H7 (cell line): ENCODE measurements around the gene PDF. TPM values are rescaled to one million over a fixed set of nuclear protein-coding genes. Genes with fewer than 3 reads are reported as not detected.
"Not testable (repeated sequence)": the region's sequence is repeated elsewhere in the genome, so short reads cannot be mapped to it uniquely, and the experiment has no call there.

Source experiments
- DNase-seq: peaks from one replicate; pipeline ENCODE4 v3.0.0; 2012
- H3K27me3 ChIP-seq: 2 replicates; pipeline ENCODE4 v1.6.0; 2011; ENCODE audit warnings: mild to moderate bottlenecking, low read length; ENCODE audit not compliant: control insufficient read depth, insufficient read depth
- H3K36me3 ChIP-seq: replicated peaks from 2 replicates; pipeline ENCODE4 v1.5.1; 2011; ENCODE audit warnings: low read length; ENCODE audit not compliant: control insufficient read depth, insufficient read depth
- H3K4me3 ChIP-seq: 2 replicates; pipeline ENCODE4 v1.5.1; 2011; ENCODE audit warnings: low read depth, mild to moderate bottlenecking, control low read depth, low read length, moderate library complexity; ENCODE audit not compliant: insufficient read depth
- total RNA-seq: library from RNA; depleted of rRNA; stranded (reverse); fragments of >200 nt; shearing (Covaris generic); gene quantifications from 2 replicates; pipeline ENCODE4 v1.2.3, GENCODE V29; 2014

The PDF gene
- total RNA-seq, 1 experiment from 2014 or later: 23.9 TPM

GRCh38 chr16:69315486-69316311 is 14.7 kb downstream of the PDF start:
- no peaks in the 10 kb centered on the region for H3K27me3 ChIP-seq
- no peak overlapping the region for H3K4me3 ChIP-seq
- peaks cover 34% of the 10 kb centered on the region for H3K36me3 ChIP-seq
- peak; percentile 41 for DNase-seq

GRCh38 chr16:69314534-69314933 is 15.9 kb downstream of the PDF start:
- Histone ChIP-seq H3K36me3 (peaks cover 23% of the 10 kb centered on the region), H3K4me3 (no peak overlapping the region), H3K27me3 (no peaks in the 10 kb centered on the region)
- no peak for DNase-seq

- DNase-seq: no peak
- Histone ChIP-seq H3K36me3 (peaks cover 17% of the 10 kb centered on the region), H3K4me3 (no peak overlapping the region), H3K27me3 (no peaks in the 10 kb centered on the region)
Observed at GRCh38 chr16:69313469-69313868, 16.9 kb downstream of the PDF start.

- H3K27me3 ChIP-seq: no peaks in the 10 kb centered on the region
- DNase-seq: peak; percentile 88
- peak overlapping the region; percentile 91 for H3K4me3 ChIP-seq
- H3K36me3 ChIP-seq: peaks cover 13% of the 10 kb centered on the region
Observed at GRCh38 chr16:69311533-69312387, 18.6 kb downstream of the PDF start.

GRCh38 chr16:69310653-69311532 is 19.5 kb downstream of the PDF start, which contains the start of gene VPS4A:
VPS4A (plus strand) TSS chr16:69311350; CDS start chr16:69311512, 162 bp downstream.
- no peaks in the 10 kb centered on the region for H3K27me3 ChIP-seq
- DNase-seq: peak; percentile 99
- H3K36me3 ChIP-seq: peaks cover 8% of the 10 kb centered on the region
- H3K4me3 ChIP-seq: peak within 1 kb of the TSS; percentile 91

GRCh38 chr16:69309316-69309715 is 21.1 kb downstream of the PDF start:
- Histone ChIP-seq H3K36me3 (peaks cover under 1% of the 10 kb centered on the region), H3K27me3 (no peaks in the 10 kb centered on the region), H3K4me3 (no peak overlapping the region)
- no peak for DNase-seq

GRCh38 chr16:69307856-69308255 is 22.5 kb downstream of the PDF start:
- Histone ChIP-seq H3K4me3 (no peak overlapping the region), H3K36me3 (no peaks in the 10 kb centered on the region), H3K27me3 (no peaks in the 10 kb centered on the region)
- no peak for DNase-seq

GRCh38 chr16:69307091-69307490 is 23.3 kb downstream of the PDF start:
- no peak for DNase-seq
- Histone ChIP-seq H3K4me3 (no peak overlapping the region), H3K36me3 (no peaks in the 10 kb centered on the region), H3K27me3 (no peaks in the 10 kb centered on the region)

GRCh38 chr16:69306031-69306430 is 24.4 kb downstream of the PDF start:
- H3K27me3 ChIP-seq: no peaks in the 10 kb centered on the region
- no peaks in the 10 kb centered on the region for H3K36me3 ChIP-seq
- no peak overlapping the region for H3K4me3 ChIP-seq
- no peak for DNase-seq

GRCh38 chr16:69302301-69302700 is 28.1 kb downstream of the PDF start:
- Histone ChIP-seq H3K36me3 (peaks cover 4% of the 10 kb centered on the region), H3K4me3 (no peak overlapping the region), H3K27me3 (no peaks in the 10 kb centered on the region)
- no peak for DNase-seq

GRCh38 chr16:69301861-69302260 is 28.5 kb downstream of the PDF start:
- no peak for DNase-seq
- Histone ChIP-seq H3K4me3 (no peak overlapping the region), H3K27me3 (no peaks in the 10 kb centered on the region), H3K36me3 (peaks cover 4% of the 10 kb centered on the region)

- no peaks in the 10 kb centered on the region for H3K27me3 ChIP-seq
- no peak for DNase-seq
- peaks cover 4% of the 10 kb centered on the region for H3K36me3 ChIP-seq
- no peak overlapping the region for H3K4me3 ChIP-seq
Observed at GRCh38 chr16:69301187-69301586, 29.2 kb downstream of the PDF start.

- Histone ChIP-seq H3K4me3 (no peak overlapping the region), H3K36me3 (peaks cover 4% of the 10 kb centered on the region), H3K27me3 (no peaks in the 10 kb centered on the region)
- no peak for DNase-seq
Observed at GRCh38 chr16:69298261-69298660, 32.1 kb downstream of the PDF start.

GRCh38 chr16:69296771-69297170 is 33.6 kb downstream of the PDF start:
- H3K4me3 ChIP-seq, H3K36me3 ChIP-seq, H3K27me3 ChIP-seq, DNase-seq: not testable (repeated sequence)
